ENCODE data around the gene SHISA6. TPM values are rescaled to one million over a fixed set of nuclear protein-coding genes. Genes with fewer than 3 reads are reported as not detected.

SHISA6 gene
- total RNA-seq, result not detected in 2 replicates

DNA sequence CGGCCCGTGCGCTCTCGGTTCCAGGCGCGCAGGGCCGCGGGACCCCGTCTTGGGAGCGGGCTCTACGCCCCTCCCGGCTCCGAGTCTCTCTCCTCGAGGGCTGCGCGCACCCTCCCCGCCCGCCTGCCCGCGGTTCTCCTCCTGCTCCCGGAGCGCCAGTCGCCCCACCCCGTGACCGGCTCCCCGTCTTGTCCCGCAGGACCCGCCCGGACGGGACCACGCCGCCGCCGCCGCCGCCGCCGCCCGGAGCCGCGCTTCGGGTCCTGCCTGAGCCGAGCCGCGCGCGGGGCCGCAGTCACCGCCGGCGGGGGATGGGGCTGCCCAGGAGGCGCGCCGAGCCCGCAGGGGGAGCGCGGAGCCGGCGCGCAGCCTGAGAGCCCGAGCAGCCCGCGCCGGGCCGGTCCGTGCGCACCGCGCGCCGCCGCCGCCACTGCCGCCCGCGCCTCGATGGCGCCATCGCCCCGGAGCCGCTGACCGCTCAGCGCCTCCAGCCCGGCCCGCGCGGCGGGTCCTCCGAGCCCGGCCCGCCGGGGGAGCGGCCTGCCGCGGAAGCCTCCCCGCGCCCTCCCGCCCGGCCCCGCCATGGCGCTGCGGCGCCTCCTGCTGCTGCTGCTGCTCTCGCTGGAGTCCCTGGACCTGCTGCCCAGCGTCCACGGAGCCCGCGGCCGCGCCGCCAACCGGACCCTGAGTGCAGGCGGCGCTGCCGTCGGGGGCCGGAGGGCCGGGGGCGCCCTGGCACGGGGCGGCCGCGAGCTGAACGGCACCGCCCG lies at the start of gene SHISA6:
SHISA6 (plus strand) TSS at position 373 of the 770 bp plus-strand sequence.

DNA sequence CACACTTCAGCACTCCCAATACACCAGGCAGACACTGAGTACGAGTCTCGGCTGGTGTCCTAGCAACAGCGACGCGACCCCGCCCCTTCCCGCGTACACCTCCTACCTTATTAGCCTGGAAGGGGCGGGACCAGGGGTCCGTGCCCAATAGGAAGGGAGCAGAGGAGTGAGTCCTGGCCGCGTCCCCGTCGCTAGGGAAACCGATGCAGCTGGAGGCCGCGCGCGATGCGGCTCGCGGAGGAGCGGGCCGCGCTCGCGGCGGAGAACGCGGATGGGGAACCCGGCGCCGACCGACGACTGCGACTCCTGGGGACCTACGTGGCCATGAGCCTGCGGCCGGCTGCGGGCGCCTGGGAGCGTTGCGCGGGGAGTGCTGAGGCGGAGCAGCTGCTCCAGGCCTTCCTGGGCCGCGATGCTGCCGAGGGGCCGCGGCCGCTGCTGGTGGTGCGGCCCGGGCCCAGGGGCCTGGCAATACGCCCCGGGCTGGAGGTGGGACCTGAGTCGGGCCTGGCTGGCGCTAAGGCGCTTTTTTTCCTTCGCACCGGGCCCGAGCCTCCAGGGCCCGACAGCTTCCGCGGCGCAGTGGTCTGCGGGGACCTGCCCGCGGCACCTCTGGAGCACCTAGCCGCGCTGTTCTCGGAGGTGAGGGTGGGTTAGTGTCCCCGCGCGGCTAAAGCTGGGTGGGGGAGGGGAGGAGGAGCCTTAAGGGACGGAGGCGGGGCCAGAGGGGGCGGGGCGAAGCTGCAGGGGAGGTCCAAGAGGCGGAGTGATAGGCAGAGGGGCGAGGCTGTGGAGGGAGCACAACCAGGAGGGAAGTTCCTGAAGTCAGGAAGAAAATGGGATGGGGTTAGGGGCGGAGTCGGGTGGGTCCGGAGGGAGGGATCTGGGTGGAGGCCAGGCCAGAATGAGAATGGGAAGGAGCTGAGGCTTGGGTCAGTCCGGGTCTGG lies 357.5 kb downstream of the SHISA6 start, which contains the start of gene DNAH9:
DNAH9 (plus strand) TSS at position 197 of the 948 bp plus-strand sequence; CDS start at position 226, 29 bp downstream.

